K562 (cell line): ENCODE data around the gene NBEAL1. TPM values are rescaled to one million over a fixed set of nuclear protein-coding genes. Genes with fewer than 3 reads are reported as not detected.
A peak's percentile ranks its signal among the peaks of the same experiment; 100 is the strongest.

Experiments used
- EGR1 ChIP-seq: fragments of 450-650 bp; conservative IDR thresholded peaks from 2 replicates; pipeline ENCODE4 v1.6.1; 2017; ENCODE audit warnings: mild to moderate bottlenecking
- GATAD2B ChIP-seq: fragments of 450-650 bp; IDR thresholded peaks from 2 replicates; pipeline ENCODE4 v1.6.1; 2017; ENCODE audit warnings: mild to moderate bottlenecking, borderline replicate concordance
- JUN ChIP-seq, 2 experiments: sonication (generic) in 1 of 2; formaldehyde crosslinking in 1 of 2; IDR thresholded peaks; 2 replicates each; pipeline versions ENCODE4 v1.6.1 to v1.8.0; 2012 to 2022; ENCODE audit warnings: borderline replicate concordance in 2 of 2, mild to moderate bottlenecking in 2 of 2, improper control_type of control experiment in 1 of 2, low read depth in 1 of 2, low read length in 1 of 2, missing genetic modification reagents in 1 of 2
- JUNB ChIP-seq: fragments of 450-650 bp; formaldehyde crosslinking; conservative IDR thresholded peaks from 2 replicates; pipeline ENCODE4 v1.4.0; 2020; ENCODE audit warnings: mild to moderate bottlenecking
- KLF6 ChIP-seq: fragments of 250-450 bp; sonication (Bioruptor Pico); IDR thresholded peaks from 2 replicates; pipeline ENCODE4 v1.4.0; 2020; ENCODE audit warnings: mild to moderate bottlenecking, moderate library complexity, borderline replicate concordance
- PCBP1 ChIP-seq: fragments of 200-400 bp; formaldehyde crosslinking; IDR thresholded peaks from 2 replicates; pipeline ENCODE4 v1.6.1; 2018; ENCODE audit warnings: mild to moderate bottlenecking, low read depth, low read length; ENCODE audit not compliant: poor library complexity, severe bottlenecking
- ZNF41 ChIP-seq: fragments of 250-450 bp; sonication (Bioruptor Pico); conservative IDR thresholded peaks from 2 replicates; pipeline ENCODE4 v1.4.0; 2020; ENCODE audit warnings: mild to moderate bottlenecking
- polyA plus RNA-seq, 8 experiments: library from polyadenylated mRNA; depleted of rRNA in 4 of 8; stranded (reverse) in 5 of 8; unstranded in 3 of 8; fragments of >200 nt; fragmentation: Nextera tagmentation in 2 of 8; fragmentation: Illumina TruSeq in 1 of 8; extraction: Ambion mirVana in 2 of 8; extraction: Trizol in 1 of 8; gene quantifications; 2 replicates each; pipeline versions ENCODE4 v1.2.1 to v1.2.3, GENCODE V29; 2011 to 2014; ENCODE audit warnings: inconsistent platforms in 1 of 8, missing spikeins in 1 of 8
- total RNA-seq, 7 experiments: library from RNA; depleted of rRNA in 6 of 7; stranded (reverse); fragments of >200 nt in 6 of 7; fragmentation: Illumina TruSeq in 2 of 7; extraction: Trizol in 2 of 7; gene quantifications; 2 replicates each; pipeline versions ENCODE4 v1.2.1 to v1.2.3, GENCODE V29; 2011 to 2021; ENCODE audit warnings: low replicate concordance in 1 of 7
- TF ChIP-seq, protein P1 (sequence below), 2 experiments: IDR thresholded peaks; 2 replicates each; pipeline ENCODE4 v1.6.1; 2011; ENCODE audit warnings: borderline replicate concordance in 1 of 2, control low read depth in 1 of 2, low read depth in 1 of 2, low read length in 1 of 2, mild to moderate bottlenecking in 1 of 2, mixed read lengths in 1 of 2, moderate library complexity in 1 of 2; ENCODE audit not compliant: insufficient read depth in 1 of 2, insufficient read length in 1 of 2, poor library complexity in 1 of 2, severe bottlenecking in 1 of 2; ENCODE audit errors: extremely low read depth in 1 of 2
- TF ChIP-seq, protein P2 (sequence below): sonication (generic); formaldehyde crosslinking; IDR thresholded peaks from 2 replicates; pipeline ENCODE4 v1.8.0; 2022; ENCODE audit warnings: missing genetic modification reagents, mild to moderate bottlenecking, moderate library complexity, borderline replicate concordance
- TF ChIP-seq, protein P3 (sequence below): fragments of 450-650 bp; IDR thresholded peaks from 2 replicates; pipeline ENCODE4 v1.6.1; 2017; ENCODE audit warnings: antibody characterized with exemption
- TF ChIP-seq, protein P4 (sequence below), 3 experiments: fragments of 200-800 bp in 1 of 3; fragments of 250-450 bp in 1 of 3; fragments of 450-650 bp in 1 of 3; sonication (Bioruptor Pico) in 1 of 3; sonication (Bioruptor generic) in 1 of 3; formaldehyde crosslinking in 1 of 3; IDR thresholded peaks; 2 replicates each; pipeline versions ENCODE4 v1.6.1 to v1.8.0; 2016 to 2022; ENCODE audit warnings: mild to moderate bottlenecking in 2 of 3, missing genetic modification characterization in 2 of 3, missing compliant biosample characterization in 1 of 3, moderate library complexity in 1 of 3
- TF ChIP-seq, protein P5 (sequence below): sonication (generic); formaldehyde crosslinking; IDR thresholded peaks from 2 replicates; pipeline ENCODE4 v1.8.1; 2023; ENCODE audit warnings: mild to moderate bottlenecking, missing genetic modification reagents

NBEAL1 gene
- total and polyA plus RNA-seq, 9 of the 15 experiments (the other 6 are each of a cell fraction or from before 2014, with no cell fraction given) = 2.1 to 13.5 (median 7.3) TPM

DNA sequence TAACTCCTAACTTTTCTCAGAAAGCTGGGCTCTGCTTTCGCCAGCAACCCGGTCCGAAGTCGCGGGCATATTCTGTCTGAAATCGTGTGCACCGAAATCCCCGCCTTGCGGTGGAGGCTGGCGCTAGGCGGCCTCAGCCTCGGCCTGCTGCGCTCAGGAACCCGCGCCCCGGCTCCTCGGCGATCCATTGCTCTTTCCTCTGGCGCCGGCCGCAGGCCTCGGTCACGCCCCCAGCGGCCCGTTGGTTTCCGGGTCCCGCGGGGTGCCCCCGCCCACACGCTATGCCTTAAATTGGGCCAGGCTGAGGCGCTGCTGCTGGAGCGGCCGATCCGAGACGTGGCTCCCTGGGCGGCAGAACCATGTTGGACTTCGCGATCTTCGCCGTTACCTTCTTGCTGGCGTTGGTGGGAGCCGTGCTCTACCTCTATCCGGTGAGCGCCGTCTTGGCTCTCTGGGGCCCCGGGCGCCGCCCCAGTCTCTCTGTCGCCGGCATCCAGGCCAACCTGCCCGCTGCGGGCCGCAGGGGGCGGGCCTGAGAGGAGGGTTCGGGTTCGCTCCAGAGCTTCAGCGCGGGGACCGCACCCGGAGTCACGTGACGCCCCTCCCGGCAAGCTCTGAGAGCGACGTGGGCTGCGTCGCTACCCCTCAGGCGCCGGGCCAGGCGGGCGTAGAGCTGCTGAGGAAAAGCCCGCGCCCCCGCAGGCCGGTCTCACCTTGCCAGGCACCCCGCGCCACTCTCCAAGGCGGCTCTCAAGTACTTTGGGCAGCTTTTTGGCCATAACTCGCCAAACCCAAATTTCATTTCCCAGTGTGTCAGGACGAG lies 224.2 kb downstream of the NBEAL1 start, which contains the start of gene CYP20A1 (continued):
- TF ChIP-seq, protein P1, sequence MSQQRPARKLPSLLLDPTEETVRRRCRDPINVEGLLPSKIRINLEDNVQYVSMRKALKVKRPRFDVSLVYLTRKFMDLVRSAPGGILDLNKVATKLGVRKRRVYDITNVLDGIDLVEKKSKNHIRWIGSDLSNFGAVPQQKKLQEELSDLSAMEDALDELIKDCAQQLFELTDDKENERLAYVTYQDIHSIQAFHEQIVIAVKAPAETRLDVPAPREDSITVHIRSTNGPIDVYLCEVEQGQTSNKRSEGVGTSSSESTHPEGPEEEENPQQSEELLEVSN (IDR thresholded peaks at IDR 0.05; ENCODE audit: borderline replicate concordance in 1 of 2, extremely low read depth in 1 of 2, insufficient read depth in 1 of 2, insufficient read length in 1 of 2, low read depth in 1 of 2, low read length in 1 of 2, poor library complexity in 1 of 2, severe bottlenecking in 1 of 2) = peak; percentile 49 to 82
- TF ChIP-seq, protein P2, sequence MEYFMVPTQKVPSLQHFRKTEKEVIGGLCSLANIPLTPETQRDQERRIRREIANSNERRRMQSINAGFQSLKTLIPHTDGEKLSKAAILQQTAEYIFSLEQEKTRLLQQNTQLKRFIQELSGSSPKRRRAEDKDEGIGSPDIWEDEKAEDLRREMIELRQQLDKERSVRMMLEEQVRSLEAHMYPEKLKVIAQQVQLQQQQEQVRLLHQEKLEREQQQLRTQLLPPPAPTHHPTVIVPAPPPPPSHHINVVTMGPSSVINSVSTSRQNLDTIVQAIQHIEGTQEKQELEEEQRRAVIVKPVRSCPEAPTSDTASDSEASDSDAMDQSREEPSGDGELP (CRISPR knock-in tag) = peak; percentile 89
- TF ChIP-seq ZNF41 (no peak), JUN (IDR thresholded peaks at IDR 0.05; ENCODE audit: borderline replicate concordance, low read depth, low read length) (no peak), JUN (CRISPR knock-in tag; IDR thresholded peaks at IDR 0.05; ENCODE audit: borderline replicate concordance) (no peak; the same call in 1 of the 2 replicates), JUNB (no peak), GATAD2B (peak; percentile 36; the same call in 1 of the 2 replicates), KLF6 (CRISPR knock-in tag) (peak; percentile 66; the same call in 1 of the 2 replicates), EGR1 (peak; percentile 73), PCBP1 (peak; percentile 55)
- TF ChIP-seq, protein P3, sequence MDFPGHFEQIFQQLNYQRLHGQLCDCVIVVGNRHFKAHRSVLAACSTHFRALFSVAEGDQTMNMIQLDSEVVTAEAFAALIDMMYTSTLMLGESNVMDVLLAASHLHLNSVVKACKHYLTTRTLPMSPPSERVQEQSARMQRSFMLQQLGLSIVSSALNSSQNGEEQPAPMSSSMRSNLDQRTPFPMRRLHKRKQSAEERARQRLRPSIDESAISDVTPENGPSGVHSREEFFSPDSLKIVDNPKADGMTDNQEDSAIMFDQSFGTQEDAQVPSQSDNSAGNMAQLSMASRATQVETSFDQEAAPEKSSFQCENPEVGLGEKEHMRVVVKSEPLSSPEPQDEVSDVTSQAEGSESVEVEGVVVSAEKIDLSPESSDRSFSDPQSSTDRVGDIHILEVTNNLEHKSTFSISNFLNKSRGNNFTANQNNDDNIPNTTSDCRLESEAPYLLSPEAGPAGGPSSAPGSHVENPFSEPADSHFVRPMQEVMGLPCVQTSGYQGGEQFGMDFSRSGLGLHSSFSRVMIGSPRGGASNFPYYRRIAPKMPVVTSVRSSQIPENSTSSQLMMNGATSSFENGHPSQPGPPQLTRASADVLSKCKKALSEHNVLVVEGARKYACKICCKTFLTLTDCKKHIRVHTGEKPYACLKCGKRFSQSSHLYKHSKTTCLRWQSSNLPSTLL = no peak
- TF ChIP-seq, protein P4, sequence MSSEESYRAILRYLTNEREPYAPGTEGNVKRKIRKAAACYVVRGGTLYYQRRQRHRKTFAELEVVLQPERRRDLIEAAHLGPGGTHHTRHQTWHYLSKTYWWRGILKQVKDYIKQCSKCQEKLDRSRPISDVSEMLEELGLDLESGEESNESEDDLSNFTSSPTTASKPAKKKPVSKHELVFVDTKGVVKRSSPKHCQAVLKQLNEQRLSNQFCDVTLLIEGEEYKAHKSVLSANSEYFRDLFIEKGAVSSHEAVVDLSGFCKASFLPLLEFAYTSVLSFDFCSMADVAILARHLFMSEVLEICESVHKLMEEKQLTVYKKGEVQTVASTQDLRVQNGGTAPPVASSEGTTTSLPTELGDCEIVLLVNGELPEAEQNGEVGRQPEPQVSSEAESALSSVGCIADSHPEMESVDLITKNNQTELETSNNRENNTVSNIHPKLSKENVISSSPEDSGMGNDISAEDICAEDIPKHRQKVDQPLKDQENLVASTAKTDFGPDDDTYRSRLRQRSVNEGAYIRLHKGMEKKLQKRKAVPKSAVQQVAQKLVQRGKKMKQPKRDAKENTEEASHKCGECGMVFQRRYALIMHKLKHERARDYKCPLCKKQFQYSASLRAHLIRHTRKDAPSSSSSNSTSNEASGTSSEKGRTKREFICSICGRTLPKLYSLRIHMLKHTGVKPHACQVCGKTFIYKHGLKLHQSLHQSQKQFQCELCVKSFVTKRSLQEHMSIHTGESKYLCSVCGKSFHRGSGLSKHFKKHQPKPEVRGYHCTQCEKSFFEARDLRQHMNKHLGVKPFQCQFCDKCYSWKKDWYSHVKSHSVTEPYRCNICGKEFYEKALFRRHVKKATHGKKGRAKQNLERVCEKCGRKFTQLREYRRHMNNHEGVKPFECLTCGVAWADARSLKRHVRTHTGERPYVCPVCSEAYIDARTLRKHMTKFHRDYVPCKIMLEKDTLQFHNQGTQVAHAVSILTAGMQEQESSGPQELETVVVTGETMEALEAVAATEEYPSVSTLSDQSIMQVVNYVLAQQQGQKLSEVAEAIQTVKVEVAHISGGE (CRISPR knock-in tag; IDR thresholded peaks at IDR 0.05) = no peak
- TF ChIP-seq, protein P5, sequence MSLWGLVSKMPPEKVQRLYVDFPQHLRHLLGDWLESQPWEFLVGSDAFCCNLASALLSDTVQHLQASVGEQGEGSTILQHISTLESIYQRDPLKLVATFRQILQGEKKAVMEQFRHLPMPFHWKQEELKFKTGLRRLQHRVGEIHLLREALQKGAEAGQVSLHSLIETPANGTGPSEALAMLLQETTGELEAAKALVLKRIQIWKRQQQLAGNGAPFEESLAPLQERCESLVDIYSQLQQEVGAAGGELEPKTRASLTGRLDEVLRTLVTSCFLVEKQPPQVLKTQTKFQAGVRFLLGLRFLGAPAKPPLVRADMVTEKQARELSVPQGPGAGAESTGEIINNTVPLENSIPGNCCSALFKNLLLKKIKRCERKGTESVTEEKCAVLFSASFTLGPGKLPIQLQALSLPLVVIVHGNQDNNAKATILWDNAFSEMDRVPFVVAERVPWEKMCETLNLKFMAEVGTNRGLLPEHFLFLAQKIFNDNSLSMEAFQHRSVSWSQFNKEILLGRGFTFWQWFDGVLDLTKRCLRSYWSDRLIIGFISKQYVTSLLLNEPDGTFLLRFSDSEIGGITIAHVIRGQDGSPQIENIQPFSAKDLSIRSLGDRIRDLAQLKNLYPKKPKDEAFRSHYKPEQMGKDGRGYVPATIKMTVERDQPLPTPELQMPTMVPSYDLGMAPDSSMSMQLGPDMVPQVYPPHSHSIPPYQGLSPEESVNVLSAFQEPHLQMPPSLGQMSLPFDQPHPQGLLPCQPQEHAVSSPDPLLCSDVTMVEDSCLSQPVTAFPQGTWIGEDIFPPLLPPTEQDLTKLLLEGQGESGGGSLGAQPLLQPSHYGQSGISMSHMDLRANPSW (CRISPR knock-in tag) = no peak
